ENCODE results near the gene SH2D4B. TPM values are rescaled to one million over a fixed set of nuclear protein-coding genes. Genes with fewer than 3 reads are reported as not detected.

SH2D4B gene
- total RNA-seq, 2 donors from 2014 or later, result not detected

- Histone ChIP-seq H3K27ac (no peak overlapping the region), H3K9me3 (no peaks in the 10 kb centered on the region), H3K27me3 (no peaks in the 10 kb centered on the region), H3K4me3 (no peak overlapping the region), H3K9ac (ENCODE audit: low read depth in 2 of 2, low read length in 2 of 2) (no peak overlapping the region), H3K4me1 (no peaks in the 10 kb centered on the region), H3K36me3 (no peaks in the 10 kb centered on the region)
- peak; percentile 7 for DNase-seq
- TF ChIP-seq CTCF (IDR thresholded peaks at IDR 0.05), result no peak
- intact Hi-C loops (cut with DNase I), result no loop called here
Observed at GRCh38 chr10:80537086-80537735, 491 bp upstream of the SH2D4B start.

- no peak overlapping the region for H3K4me3 ChIP-seq
- H3K9me3 ChIP-seq, result no peaks in the 10 kb centered on the region
- no peak overlapping the region for H3K27ac ChIP-seq
- DNase-seq, result peak; percentile 12
- TF ChIP-seq CTCF (IDR thresholded peaks at IDR 0.05), result no peak
- H3K9ac ChIP-seq (ENCODE audit: low read depth in 2 of 2, low read length in 2 of 2), result no peak overlapping the region
- H3K27me3 ChIP-seq, result no peaks in the 10 kb centered on the region
- intact Hi-C loops (cut with DNase I), result no loop called here
- no peaks in the 10 kb centered on the region for H3K4me1 ChIP-seq
- no peaks in the 10 kb centered on the region for H3K36me3 ChIP-seq
Observed at GRCh38 chr10:80538481-80539185, 931 bp downstream of the SH2D4B start.

GRCh38 chr10:80539421-80540031 lies 1.8 kb downstream of the SH2D4B start:
- Histone ChIP-seq H3K9ac (ENCODE audit: low read depth in 2 of 2, low read length in 2 of 2) (no peak overlapping the region), H3K27me3 (no peaks in the 10 kb centered on the region), H3K4me3 (no peak overlapping the region), H3K36me3 (no peaks in the 10 kb centered on the region), H3K4me1 (no peaks in the 10 kb centered on the region), H3K27ac (no peak overlapping the region), H3K9me3 (no peaks in the 10 kb centered on the region)
- intact Hi-C loops (cut with DNase I), result no loop called here
- peak; percentile 17 for DNase-seq
- TF ChIP-seq CTCF (IDR thresholded peaks at IDR 0.05), result no peak

- Histone ChIP-seq H3K4me1 (no peaks in the 10 kb centered on the region), H3K4me3 (no peak overlapping the region), H3K9ac (ENCODE audit: low read depth in 2 of 2, low read length in 2 of 2) (no peak overlapping the region), H3K36me3 (no peaks in the 10 kb centered on the region), H3K27me3 (no peaks in the 10 kb centered on the region), H3K9me3 (no peaks in the 10 kb centered on the region), H3K27ac (no peak overlapping the region)
- DNase-seq, result no peak
- intact Hi-C loops (cut with DNase I), result no loop called here
- no peak for TF ChIP-seq CTCF (IDR thresholded peaks at IDR 0.05)
Observed at GRCh38 chr10:80540136-80540535, 2.4 kb downstream of the SH2D4B start.

- DNase-seq, result peak; percentile 17
- H3K9ac ChIP-seq (ENCODE audit: low read depth in 2 of 2, low read length in 2 of 2), result peak overlapping the region in 1 of 2 donors; percentile 3
- no peak for TF ChIP-seq CTCF (IDR thresholded peaks at IDR 0.05)
- H3K36me3 ChIP-seq, result no peaks in the 10 kb centered on the region
- no peaks in the 10 kb centered on the region for H3K9me3 ChIP-seq
- no peaks in the 10 kb centered on the region for H3K4me1 ChIP-seq
- no peak overlapping the region for H3K27ac ChIP-seq
- H3K27me3 ChIP-seq, result no peaks in the 10 kb centered on the region
- intact Hi-C loops (cut with DNase I), result no loop called here
- no peak overlapping the region for H3K4me3 ChIP-seq
Observed at GRCh38 chr10:80540618-80540980, 2.9 kb downstream of the SH2D4B start.
